GM12878 (cell line): ENCODE data around the gene ADAMTS14.

Experiments used
- ATF3 ChIP-seq: IDR thresholded peaks from 2 replicates; pipeline ENCODE4 v1.6.1; 2011; ENCODE audit warnings: low read depth, mild to moderate bottlenecking, low read length, moderate library complexity, borderline replicate concordance; ENCODE audit errors: extremely low read depth
- CREB1 ChIP-seq: IDR thresholded peaks from 2 replicates; pipeline ENCODE4 v1.6.1; 2012; ENCODE audit warnings: low read depth, mild to moderate bottlenecking, inconsistent platforms
- CTCF ChIP-seq, 3 experiments: IDR thresholded peaks in 2 of 3; conservative IDR thresholded peaks in 1 of 3; 2 replicates each; pipeline ENCODE4 v1.5.1; 2011; ENCODE audit warnings: low read depth in 3 of 3, low read length in 3 of 3, mild to moderate bottlenecking in 3 of 3, control low read depth in 2 of 3, moderate library complexity in 2 of 3, inconsistent platforms in 1 of 3, mixed read lengths in 1 of 3; ENCODE audit not compliant: control insufficient read depth in 2 of 3, insufficient read depth in 1 of 3; ENCODE audit errors: extremely low read depth in 1 of 3
- EZH2 ChIP-seq: IDR thresholded peaks from 2 replicates; pipeline ENCODE4 v1.6.1; 2012; ENCODE audit warnings: low read depth, mild to moderate bottlenecking, control low read depth, inconsistent platforms, low read length, borderline replicate concordance; ENCODE audit not compliant: control insufficient read depth
- IKZF1 ChIP-seq: fragments of 450-650 bp; conservative IDR thresholded peaks from 2 replicates; pipeline ENCODE4 v1.6.1; 2017; ENCODE audit warnings: antibody characterized with exemption, mild to moderate bottlenecking
- MAX ChIP-seq: IDR thresholded peaks from 2 replicates; pipeline ENCODE4 v1.6.1; 2012; ENCODE audit warnings: low read depth, low read length, improper control_type of control experiment
- POLR2A ChIP-seq: IDR thresholded peaks from 2 replicates; pipeline ENCODE4 v1.6.1; 2011; ENCODE audit warnings: low read depth, mild to moderate bottlenecking, low read length
- POLR2AphosphoS5 ChIP-seq: IDR thresholded peaks from 2 replicates; pipeline ENCODE4 v1.6.1; 2011; ENCODE audit warnings: mild to moderate bottlenecking, low read length, inconsistent platforms
- PRDM15 ChIP-seq: fragments of 450-650 bp; formaldehyde crosslinking; IDR thresholded peaks from 2 replicates; pipeline ENCODE4 v1.4.0; 2020; ENCODE audit warnings: mild to moderate bottlenecking, moderate library complexity
- SMARCA5 ChIP-seq: fragments of 450-650 bp; IDR thresholded peaks from 2 replicates; pipeline ENCODE4 v1.6.1; 2017; ENCODE audit warnings: mild to moderate bottlenecking

GRCh38 chr10:70732569-70732968, 60.3 kb downstream of the ADAMTS14 start:
- no peak for TF ChIP-seq PRDM15
- TF ChIP-seq CTCF (IDR thresholded peaks at IDR 0.05 in 2 of 3, conservative IDR thresholded peaks at IDR 0.05 in 1 of 3; ENCODE audit: control insufficient read depth in 2 of 3, extremely low read depth in 1 of 3, insufficient read depth in 1 of 3, low read depth in 3 of 3, low read length in 3 of 3), result no peak
- TF ChIP-seq CREB1, result no peak
- no peak for TF ChIP-seq SMARCA5
- TF ChIP-seq POLR2AphosphoS5, result no peak
- no peak for TF ChIP-seq IKZF1
- no peak for TF ChIP-seq ATF3
- no peak for TF ChIP-seq POLR2A
- no peak for TF ChIP-seq MAX
- TF ChIP-seq EZH2, result no peak
